CD4-positive, alpha-beta T cell treated with Interferon gamma for 1 hour (primary cell): ENCODE results near the gene LRP10.
"Not testable (repeated sequence)": the region's sequence is repeated elsewhere in the genome, so short reads cannot be mapped to it uniquely, and the experiment has no call there.

ENCODE experiments used
- DNase-seq: peaks from one replicate; pipeline ENCODE4 v3.0.0-alpha.2; 2020

The LRP10 gene

GRCh38 chr14:22871224-22872032 lies at the start of gene LRP10:
Gene LRP10, plus strand, starts transcription at chr14:22871740. Its CDS starts 564 bp downstream, at chr14:22872304.
- DNase-seq: peak; percentile 83

DNA sequence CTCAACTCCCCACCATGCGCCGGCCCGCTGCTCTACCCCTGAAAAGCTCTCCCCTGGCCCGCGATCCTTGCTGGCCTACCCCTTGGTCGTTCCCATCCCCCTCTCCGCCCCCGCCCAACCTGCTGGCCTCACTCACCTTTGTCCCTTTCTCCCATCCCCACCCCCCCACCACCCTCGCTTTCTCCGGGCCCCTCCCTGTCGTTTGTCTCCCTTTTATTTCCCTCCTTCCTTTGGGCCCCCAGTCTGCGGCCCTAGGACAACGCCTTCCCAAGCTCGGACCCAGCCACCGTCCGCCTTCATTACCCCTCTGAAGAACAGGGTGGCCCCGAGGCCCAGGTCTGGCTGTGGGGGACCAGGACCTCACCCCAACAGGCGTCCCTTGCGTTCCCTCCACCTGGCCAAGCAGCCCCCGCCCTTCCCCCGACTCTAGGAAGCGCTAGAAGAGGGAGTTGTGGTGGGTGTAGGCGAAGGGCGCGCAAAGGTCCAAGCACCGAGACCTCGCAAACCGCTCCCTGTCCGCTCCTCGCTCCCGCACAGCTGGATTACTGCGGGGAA lies 49.4 kb upstream of the LRP10 start:
- DNase-seq: no peak

DNA sequence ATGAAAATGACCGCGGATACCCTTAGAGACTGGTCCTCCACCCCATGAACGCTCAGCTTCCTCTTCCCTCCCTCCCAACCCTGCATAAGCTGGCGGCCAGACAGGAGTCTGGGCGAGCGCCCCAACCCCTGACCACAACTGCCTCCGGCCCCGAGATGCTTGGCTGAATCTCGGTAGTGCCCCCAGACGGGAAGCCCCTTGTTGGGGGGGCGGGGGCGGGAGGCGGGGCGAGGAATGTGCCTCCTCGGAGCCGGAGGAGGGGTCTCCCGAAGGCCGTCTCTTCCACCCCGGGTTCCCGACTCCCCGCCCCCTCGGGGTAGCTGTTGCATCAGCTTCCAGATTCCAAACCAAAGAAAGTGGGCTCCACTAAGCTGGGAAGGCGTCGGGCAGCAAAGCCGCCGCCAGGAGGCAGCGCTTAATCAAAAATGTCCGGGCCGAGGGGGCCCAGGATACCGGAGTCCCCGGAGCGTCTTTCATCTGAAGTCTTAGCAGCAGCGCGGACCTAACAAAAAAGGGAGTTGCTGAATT lies 48.9 kb upstream of the LRP10 start:
- DNase-seq: peak; percentile 67

GRCh38 chr14:22824711-22825359 lies 46.7 kb upstream of the LRP10 start:
- DNase-seq: no peak

- not testable (repeated sequence) for DNase-seq
These were observed 42.4 kb upstream of the LRP10 start for GRCh38 chr14:22829076-22829660.

- DNase-seq: peak; percentile 90
These were observed 41.7 kb upstream of the LRP10 start, which contains the start of gene MRPL52 for GRCh38 chr14:22829661-22830442. Gene MRPL52, plus strand, starts transcription at chr14:22829887. Its CDS starts 26 bp downstream, at chr14:22829913.

DNA sequence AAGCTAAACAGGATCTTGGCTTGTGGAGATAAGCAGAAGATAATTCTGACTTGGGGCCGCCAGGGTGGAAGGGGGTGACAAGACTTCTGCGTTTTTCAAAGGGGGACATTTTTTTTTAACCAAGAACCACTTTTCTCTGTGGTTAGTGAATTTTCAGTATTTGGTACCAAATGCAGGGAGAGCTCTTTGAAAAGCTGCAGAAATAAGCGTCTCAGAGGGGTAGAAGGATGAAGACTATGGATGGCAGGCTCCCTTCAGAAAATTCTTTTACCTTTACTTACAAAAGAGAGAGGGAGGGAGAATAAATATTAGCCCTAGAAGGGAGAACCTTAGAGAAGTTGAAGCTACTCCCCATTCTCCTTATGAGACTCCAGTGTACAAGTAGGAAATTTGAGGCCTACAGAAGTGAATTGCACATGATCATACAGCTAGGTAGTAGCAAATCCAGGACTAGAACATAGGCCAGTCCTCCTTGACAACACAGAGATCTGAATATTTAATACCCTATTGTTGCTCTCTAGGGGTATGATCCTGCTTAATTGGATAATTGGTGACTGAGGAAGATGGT lies 41.0 kb upstream of the LRP10 start:
- no peak for DNase-seq

- DNase-seq: no peak
These were observed 36.0 kb upstream of the LRP10 start for GRCh38 chr14:22835505-22835904.

DNA sequence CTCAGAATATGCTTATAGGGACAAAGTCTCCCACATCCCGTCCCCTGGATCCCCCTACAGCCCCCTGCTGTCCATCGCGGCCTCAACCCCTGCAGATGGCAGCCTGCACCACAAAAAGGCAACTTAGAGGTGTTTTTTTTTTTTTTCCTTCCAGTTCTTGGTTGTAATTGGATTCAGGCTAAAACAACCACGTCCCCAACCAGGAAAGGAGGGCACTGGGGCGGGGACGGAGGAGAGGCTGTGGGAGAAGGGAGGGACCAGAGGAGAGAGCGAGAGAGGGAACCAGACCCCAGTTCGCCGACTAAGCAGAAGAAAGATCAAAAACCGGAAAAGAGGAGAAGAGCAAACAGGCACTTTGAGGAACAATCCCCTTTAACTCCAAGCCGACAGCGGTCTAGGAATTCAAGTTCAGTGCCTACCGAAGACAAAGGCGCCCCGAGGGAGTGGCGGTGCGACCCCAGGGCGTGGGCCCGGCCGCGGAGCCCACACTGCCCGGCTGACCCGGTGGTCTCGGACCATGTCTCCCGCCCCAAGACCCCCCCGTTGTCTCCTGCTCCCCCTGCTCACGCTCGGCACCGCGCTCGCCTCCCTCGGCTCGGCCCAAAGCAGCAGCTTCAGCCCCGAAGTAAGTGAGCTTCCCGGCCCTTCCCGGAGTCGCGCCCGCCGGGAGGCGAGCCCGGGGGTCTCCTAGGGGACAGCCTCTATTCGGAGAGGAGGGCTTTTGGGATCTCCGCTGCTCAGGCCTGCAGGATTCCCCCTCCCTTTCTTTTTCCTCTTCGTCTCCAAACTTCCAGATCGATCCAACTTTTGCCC lies 35.0 kb upstream of the LRP10 start, which contains the start of gene MMP14:
Gene MMP14, plus strand, starts transcription at position 285 of the 813 bp plus-strand sequence. Its CDS starts 233 bp downstream, at position 518.
- no peak for DNase-seq

DNA sequence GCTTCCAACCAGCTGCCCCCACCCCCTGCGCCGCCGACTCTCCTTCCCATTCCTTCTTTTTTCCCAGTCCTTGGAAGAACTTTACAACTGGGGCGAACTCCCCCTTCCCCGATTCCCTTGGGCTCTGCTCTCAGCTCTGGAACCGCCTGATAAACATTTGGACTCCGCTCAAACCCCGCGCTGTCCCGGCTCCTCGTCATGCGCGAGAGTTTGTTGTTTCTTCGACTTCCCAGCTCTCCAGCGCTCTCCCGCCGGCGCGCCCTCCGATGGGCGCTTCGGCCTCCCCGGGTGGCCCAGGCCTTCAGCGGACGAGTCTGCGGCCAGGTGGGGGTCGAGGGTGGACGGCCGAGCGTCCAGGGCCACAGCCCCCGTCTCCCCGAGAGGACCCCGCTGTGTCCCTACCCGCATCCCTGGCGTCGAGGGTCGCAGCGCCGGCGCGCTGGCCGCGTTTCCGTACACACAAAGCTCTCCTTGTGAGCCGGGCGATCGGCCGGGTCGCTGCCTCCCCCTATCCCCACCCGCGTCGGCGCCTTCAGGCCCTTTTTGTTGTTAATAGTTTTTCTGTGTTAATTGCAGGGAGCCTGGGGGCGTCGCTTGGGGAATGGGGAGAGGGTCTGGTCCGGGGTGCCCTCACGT lies 34.3 kb upstream of the LRP10 start:
- DNase-seq: no peak

GRCh38 chr14:22837750-22838538 lies 33.6 kb upstream of the LRP10 start:
- DNase-seq: no peak

GRCh38 chr14:22838631-22839041 lies 32.9 kb upstream of the LRP10 start:
- no peak for DNase-seq

GRCh38 chr14:22839159-22839779 lies 32.3 kb upstream of the LRP10 start:
- DNase-seq: no peak

GRCh38 chr14:22841311-22841710 lies 30.2 kb upstream of the LRP10 start:
- DNase-seq: no peak

DNA sequence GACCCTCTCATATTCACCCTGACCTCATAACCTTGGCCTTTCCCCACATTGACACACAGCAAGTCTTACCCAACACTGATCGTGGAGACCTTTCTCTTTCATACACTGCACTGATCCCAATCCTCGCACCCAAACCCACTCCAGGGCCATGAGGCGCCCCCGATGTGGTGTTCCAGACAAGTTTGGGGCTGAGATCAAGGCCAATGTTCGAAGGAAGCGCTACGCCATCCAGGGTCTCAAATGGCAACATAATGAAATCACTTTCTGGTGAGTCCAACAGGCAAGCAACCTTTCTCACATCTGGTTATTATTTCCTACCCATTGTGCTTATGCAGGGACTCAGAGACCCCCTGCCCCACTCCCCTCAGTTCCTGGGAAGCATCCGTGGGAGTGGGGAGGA lies 29.8 kb upstream of the LRP10 start:
- no peak for DNase-seq

- no peak for DNase-seq
These were observed 29.1 kb upstream of the LRP10 start for GRCh38 chr14:22842211-22843122.

- DNase-seq: no peak
These were observed 28.2 kb upstream of the LRP10 start for GRCh38 chr14:22843123-22843925.
